Spleen (tissue), 11 donors: ENCODE measurements around the gene FOXP1. TPM values are rescaled to one million over a fixed set of nuclear protein-coding genes. Genes with fewer than 3 reads are reported as not detected.
A peak's percentile ranks its signal among the peaks of the same experiment; 100 is the strongest.

Source experiments
- DNase-seq: peaks from one replicate; pipeline ENCODE4 v3.0.0-alpha.2; 2020
- H3K27ac ChIP-seq, 8 donors: fragments of 200-600 bp; sonication (generic) in 7 of 8; 1 replicate in 4 of 8; 2 replicates in 4 of 8; pipeline versions ENCODE4 v1.5.0 to v1.8.0; 2016 to 2021; ENCODE audit warnings: inconsistent platforms in 4 of 8, mild to moderate bottlenecking in 4 of 8, moderate library complexity in 1 of 8
- H3K27me3 ChIP-seq, 7 donors: fragments of 200-600 bp; sonication (generic) in 6 of 7; replicated peaks in 1 of 7; 1 replicate in 4 of 7; 2 replicates in 3 of 7; pipeline versions ENCODE4 v1.5.0 to v1.8.0; 2016 to 2021; ENCODE audit warnings: inconsistent platforms in 3 of 7, mild to moderate bottlenecking in 1 of 7
- H3K36me3 ChIP-seq, 6 donors: fragments of 200-600 bp; sonication (generic) in 5 of 6; 1 replicate in 4 of 6; 2 replicates in 2 of 6; pipeline versions ENCODE4 v1.5.0 to v1.8.0; 2016 to 2021; ENCODE audit warnings: inconsistent platforms in 2 of 6
- H3K4me1 ChIP-seq, 6 donors: fragments of 200-600 bp; sonication (generic) in 5 of 6; 1 replicate in 3 of 6; 2 replicates in 3 of 6; pipeline versions ENCODE4 v1.5.0 to v1.8.0; 2016 to 2021; ENCODE audit warnings: inconsistent platforms in 3 of 6
- H3K4me3 ChIP-seq, 8 donors: fragments of 200-600 bp; sonication (generic) in 7 of 8; 1 replicate in 4 of 8; 2 replicates in 4 of 8; pipeline versions ENCODE4 v1.5.0 to v1.8.0; 2016 to 2021; ENCODE audit warnings: inconsistent platforms in 4 of 8, mild to moderate bottlenecking in 4 of 8, moderate library complexity in 2 of 8
- H3K9me3 ChIP-seq, 8 donors: fragments of 200-600 bp; sonication (generic) in 7 of 8; 1 replicate in 4 of 8; 2 replicates in 4 of 8; pipeline versions ENCODE4 v1.5.0 to v1.8.0; 2016 to 2021; ENCODE audit warnings: inconsistent platforms in 4 of 8
- CTCF ChIP-seq, 11 experiments: fragments of 200-600 bp in 7 of 11; fragments of 450-650 bp in 4 of 11; sonication (generic) in 4 of 11; IDR thresholded peaks in 8 of 11; conservative IDR thresholded peaks in 3 of 11; 1 replicate in 7 of 11; 2 replicates in 4 of 11; pipeline versions ENCODE4 v1.4.0 to v1.8.0; 2016 to 2021; ENCODE audit warnings: antibody characterized with exemption in 11 of 11, inconsistent platforms in 4 of 11, mild to moderate bottlenecking in 1 of 11
- POLR2A ChIP-seq, 3 donors: fragments of 450-650 bp; IDR thresholded peaks; one replicate each; pipeline ENCODE4 v1.5.1; 2017; ENCODE audit warnings: antibody characterized with exemption in 3 of 3, mild to moderate bottlenecking in 1 of 3
- POLR2AphosphoS5 ChIP-seq, 3 donors: sonication (generic); formaldehyde crosslinking; IDR thresholded peaks; one replicate each; pipeline ENCODE4 v1.5.1; 2017; ENCODE audit warnings: antibody characterized with exemption in 3 of 3
- WGBS, 5 donors: extraction: QIAGEN DNeasy Blood & Tissue Kit in 3 of 5; methylation state at CpG; one replicate each; pipeline versions ENCODE4 v1.1.5 to v1.1.7; 2013 to 2018; 5-methylcytosine and 5-hydroxymethylcytosine counted together
- intact Hi-C: fragments of 100-400 bp; cut with DNase I; formaldehyde crosslinking; loops from one replicate; pipeline ENCODE4 v1.15.0; 2023; ENCODE audit warnings: low total_unique reads
- polyA plus RNA-seq, 3 donors: library from polyadenylated mRNA; stranded (reverse); fragments of 200-250 nt; gene quantifications; one replicate each; pipeline ENCODE4 v1.2.1, GENCODE V29; 2013
- total RNA-seq, 7 donors: library from RNA; depleted of rRNA in 3 of 7; stranded (reverse); fragments of >200 nt in 3 of 7; fragmentation: NEBNext Ultra II Directional in 4 of 7; extraction: Animal tissue kit (Norgen Biotek cat#: 25700) in 4 of 7; gene quantifications; one replicate each; pipeline versions ENCODE4 v1.1.0 to v1.2.1, GENCODE V29; 2016 to 2021
- donor health status: healthy with polysubstance abuse.
- donor health status: DM: no; HTN: no; CAD: no; lungs with moderate emphysema.
- donor health status: DM: no; HTN: no; CAD: no.
- donor health status: Bipolar disorder and iron deficiency.
- donor health status: healthy.
- donor health status: DM: no; HTN: no; CAD: no.
- donor health status: DM: yes; HTN: yes; CAD: no.

Gene FOXP1
- total and polyA plus RNA-seq, 10 donors: 11.1 to 202 (median 153) TPM

GRCh38 chr3:71129611-71130431 lies 453.7 kb downstream of the FOXP1 start:
- H3K4me1 ChIP-seq: peaks cover 33 to 92% (median 65%) of the 10 kb centered on the region in 6 donors
- no peaks in the 10 kb centered on the region for H3K36me3 ChIP-seq
- no peaks in the 10 kb centered on the region for H3K27me3 ChIP-seq
- H3K4me3 ChIP-seq: peak overlapping the region; percentile 39 to 72 (median 48)
- H3K9me3 ChIP-seq: no peaks in the 10 kb centered on the region
- TF ChIP-seq POLR2AphosphoS5 (IDR thresholded peaks at IDR 0.05) (peak in 1 of 3 donors; percentile 27), POLR2A (IDR thresholded peaks at IDR 0.05) (no peak)
- 0 to 1% (median 1%) methylated on average over 13 of the region's 13 CpGs for WGBS, 5 donors
- DNase-seq: no peak
- intact Hi-C loops: loop anchor here (10.0 kb wide), 1 partner anchor 55 kb away; no protein-coding TSS in a partner anchor
- H3K27ac ChIP-seq: peak overlapping the region; percentile 80 to 95 (median 90)

GRCh38 chr3:71128961-71129360 lies 454.6 kb downstream of the FOXP1 start:
- intact Hi-C loops: loop anchor here (10.0 kb wide), 1 partner anchor 54 kb away; no protein-coding TSS in a partner anchor
- WGBS, 5 donors: 15 to 25% (median 23%) methylated on average over 6 of the region's 6 CpGs
- Histone ChIP-seq H3K4me3 (peak overlapping the region; percentile 39 to 72 (median 48)), H3K36me3 (no peaks in the 10 kb centered on the region), H3K27ac (peak overlapping the region; percentile 80 to 95 (median 90)), H3K9me3 (no peaks in the 10 kb centered on the region), H3K4me1 (peaks cover 28 to 92% (median 64%) of the 10 kb centered on the region in 6 donors), H3K27me3 (no peaks in the 10 kb centered on the region)
- TF ChIP-seq POLR2AphosphoS5 (IDR thresholded peaks at IDR 0.05) (no peak), POLR2A (IDR thresholded peaks at IDR 0.05) (no peak), CTCF (IDR thresholded peaks at IDR 0.05 in 8 of 11, conservative IDR thresholded peaks at IDR 0.05 in 3 of 11) (no peak)
- no peak for DNase-seq

- no peaks in the 10 kb centered on the region for H3K27me3 ChIP-seq
- peak overlapping the region in 5 of 8 donors; percentile 47 to 72 (median 53) for H3K4me3 ChIP-seq
- DNase-seq: no peak
- no peaks in the 10 kb centered on the region for H3K9me3 ChIP-seq
- intact Hi-C loops: loop anchor here (10.0 kb wide), 1 partner anchor 53 kb away; no protein-coding TSS in a partner anchor
- H3K36me3 ChIP-seq: peaks cover 0 to 8% (median 0%) of the 10 kb centered on the region in 6 donors
- TF ChIP-seq POLR2AphosphoS5 (IDR thresholded peaks at IDR 0.05) (no peak), CTCF (IDR thresholded peaks at IDR 0.05 in 8 of 11, conservative IDR thresholded peaks at IDR 0.05 in 3 of 11) (no peak), POLR2A (IDR thresholded peaks at IDR 0.05) (no peak)
- 57 to 70% (median 63%) methylated on average over 7 of the region's 7 CpGs for WGBS, 5 donors
- H3K27ac ChIP-seq: peak overlapping the region; percentile 28 to 95 (median 90)
- peaks cover 28 to 94% (median 68%) of the 10 kb centered on the region in 6 donors for H3K4me1 ChIP-seq
Observed at GRCh38 chr3:71127844-71128243, 455.7 kb downstream of the FOXP1 start.

GRCh38 chr3:71127052-71127831 lies 456.3 kb downstream of the FOXP1 start:
- H3K4me1 ChIP-seq: peaks cover 27 to 94% (median 69%) of the 10 kb centered on the region in 6 donors
- no peaks in the 10 kb centered on the region for H3K9me3 ChIP-seq
- intact Hi-C loops: loop anchor here (10.0 kb wide), 1 partner anchor 52 kb away; no protein-coding TSS in a partner anchor
- TF ChIP-seq POLR2A (IDR thresholded peaks at IDR 0.05): no peak
- TF ChIP-seq CTCF (IDR thresholded peaks at IDR 0.05 in 8 of 11, conservative IDR thresholded peaks at IDR 0.05 in 3 of 11): no peak
- TF ChIP-seq POLR2AphosphoS5 (IDR thresholded peaks at IDR 0.05): no peak
- 33 to 42% (median 36%) methylated on average over 7 of the region's 7 CpGs for WGBS, 5 donors
- peak overlapping the region in 4 of 8 donors; percentile 47 to 72 (median 51) for H3K4me3 ChIP-seq
- peak overlapping the region; percentile 28 to 95 (median 90) for H3K27ac ChIP-seq
- no peaks in the 10 kb centered on the region for H3K27me3 ChIP-seq
- DNase-seq: no peak
- H3K36me3 ChIP-seq: peaks cover 0 to 8% (median 0%) of the 10 kb centered on the region in 6 donors
